ENCODE data around the gene PARP11. TPM values are rescaled to one million over a fixed set of nuclear protein-coding genes. Genes with fewer than 3 reads are reported as not detected.

PARP11 gene
- total RNA-seq, 2 experiments from 2014 or later, result 19.7 to 22.3 TPM

DNA sequence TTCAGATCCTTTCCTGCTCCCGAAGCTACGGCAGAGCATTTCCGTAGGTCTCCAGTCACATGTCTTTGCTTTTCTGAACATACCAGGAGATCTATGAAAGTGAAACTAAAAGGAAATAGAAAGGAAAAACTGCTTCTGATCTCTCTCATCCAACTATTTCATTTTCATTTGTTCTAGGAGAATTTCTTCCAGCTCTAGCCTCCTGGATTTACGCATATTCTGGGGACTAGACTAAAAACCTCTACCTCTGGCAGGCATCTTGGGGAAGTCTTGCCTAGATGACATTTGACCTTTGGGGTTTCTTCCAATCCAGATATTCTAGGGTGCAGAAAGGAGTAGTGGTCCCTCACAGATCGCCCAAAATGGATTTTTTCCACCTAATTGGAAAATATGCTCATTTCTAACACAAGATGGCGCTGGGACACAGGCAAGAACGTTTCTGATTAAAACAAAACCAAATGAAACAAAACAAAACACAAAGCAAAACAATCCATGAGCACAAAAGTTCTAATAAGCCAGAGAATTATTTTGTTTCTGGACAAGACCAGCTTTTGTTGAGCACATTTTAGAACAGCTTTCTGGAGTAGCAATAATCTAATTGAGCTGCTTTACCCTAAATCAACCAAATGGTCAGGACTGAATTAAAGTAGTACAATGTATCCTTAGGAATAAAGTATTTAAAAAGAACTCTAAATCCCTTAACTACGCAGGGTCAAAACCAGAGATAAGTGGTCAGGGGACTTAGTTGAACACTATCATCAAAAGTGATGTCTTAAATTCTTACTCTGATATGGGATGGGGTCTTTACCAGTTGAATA lies 12.3 kb upstream of the PARP11 start:
- Mint-ChIP-seq H3K4me3 (no peak overlapping the region), H3K4me1 (ENCODE audit: low read depth) (peaks cover 5% of the 10 kb centered on the region), H3K9me3 (no peaks in the 10 kb centered on the region), H3K27me3 (no peaks in the 10 kb centered on the region), H3K36me3 (ENCODE audit: low read depth) (no peaks in the 10 kb centered on the region), H3K27ac (no peak overlapping the region)
- intact Hi-C loops (cut with micrococcal nuclease), result loop anchor here (2.0 to 10.0 kb wide), 5 partner anchors 79 to 639 kb away; no protein-coding TSS in a partner anchor
- CTCF ChIA-PET, result interaction anchor here (0.7 to 6.9 kb wide), 75 partner anchors 8 to 642 kb away, joined by 3 to 124 read pairs (median 5); partner anchors contain the start of genes CCND2, FGF23, PARP11 and TIGAR
- ATAC-seq, result no peak
- POLR2A ChIA-PET, result interaction anchor here (1.0 to 2.1 kb wide), 5 partner anchors 19 to 391 kb away, joined by 3 to 9 read pairs (median 5); no protein-coding TSS in a partner anchor
- peak; percentile 56 for DNase-seq
- TF ChIP-seq, protein P1, sequence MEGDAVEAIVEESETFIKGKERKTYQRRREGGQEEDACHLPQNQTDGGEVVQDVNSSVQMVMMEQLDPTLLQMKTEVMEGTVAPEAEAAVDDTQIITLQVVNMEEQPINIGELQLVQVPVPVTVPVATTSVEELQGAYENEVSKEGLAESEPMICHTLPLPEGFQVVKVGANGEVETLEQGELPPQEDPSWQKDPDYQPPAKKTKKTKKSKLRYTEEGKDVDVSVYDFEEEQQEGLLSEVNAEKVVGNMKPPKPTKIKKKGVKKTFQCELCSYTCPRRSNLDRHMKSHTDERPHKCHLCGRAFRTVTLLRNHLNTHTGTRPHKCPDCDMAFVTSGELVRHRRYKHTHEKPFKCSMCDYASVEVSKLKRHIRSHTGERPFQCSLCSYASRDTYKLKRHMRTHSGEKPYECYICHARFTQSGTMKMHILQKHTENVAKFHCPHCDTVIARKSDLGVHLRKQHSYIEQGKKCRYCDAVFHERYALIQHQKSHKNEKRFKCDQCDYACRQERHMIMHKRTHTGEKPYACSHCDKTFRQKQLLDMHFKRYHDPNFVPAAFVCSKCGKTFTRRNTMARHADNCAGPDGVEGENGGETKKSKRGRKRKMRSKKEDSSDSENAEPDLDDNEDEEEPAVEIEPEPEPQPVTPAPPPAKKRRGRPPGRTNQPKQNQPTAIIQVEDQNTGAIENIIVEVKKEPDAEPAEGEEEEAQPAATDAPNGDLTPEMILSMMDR (IDR thresholded peaks at IDR 0.05), result peak; percentile 96

- peaks cover 10% of the 10 kb centered on the region for H3K4me1 Mint-ChIP-seq (ENCODE audit: low read depth)
- DNase-seq, result no peak
- CTCF ChIA-PET, result interaction anchor here (0.8 to 6.9 kb wide), 46 partner anchors 9 to 495 kb away, joined by 3 to 124 read pairs (median 6); partner anchors contain the start of genes FGF23, PARP11 and TIGAR
- no peaks in the 10 kb centered on the region for H3K27me3 Mint-ChIP-seq
- no peak overlapping the region for H3K27ac Mint-ChIP-seq
- POLR2A ChIA-PET, result interaction anchor here (0.7 to 2.1 kb wide), 5 partner anchors 19 to 392 kb away, joined by 3 to 9 read pairs (median 3); no protein-coding TSS in a partner anchor
- intact Hi-C loops (cut with micrococcal nuclease), result loop anchor here (2.0 to 10.0 kb wide), 5 partner anchors 80 to 640 kb away; no protein-coding TSS in a partner anchor
- ATAC-seq, result no peak
- TF ChIP-seq, protein P1 (IDR thresholded peaks at IDR 0.05), result no peak
- no peaks in the 10 kb centered on the region for H3K36me3 Mint-ChIP-seq (ENCODE audit: low read depth)
- no peaks in the 10 kb centered on the region for H3K9me3 Mint-ChIP-seq
- no peak overlapping the region for H3K4me3 Mint-ChIP-seq
These were observed 11.5 kb upstream of the PARP11 start for GRCh38 chr12:3884671-3885070.

DNA sequence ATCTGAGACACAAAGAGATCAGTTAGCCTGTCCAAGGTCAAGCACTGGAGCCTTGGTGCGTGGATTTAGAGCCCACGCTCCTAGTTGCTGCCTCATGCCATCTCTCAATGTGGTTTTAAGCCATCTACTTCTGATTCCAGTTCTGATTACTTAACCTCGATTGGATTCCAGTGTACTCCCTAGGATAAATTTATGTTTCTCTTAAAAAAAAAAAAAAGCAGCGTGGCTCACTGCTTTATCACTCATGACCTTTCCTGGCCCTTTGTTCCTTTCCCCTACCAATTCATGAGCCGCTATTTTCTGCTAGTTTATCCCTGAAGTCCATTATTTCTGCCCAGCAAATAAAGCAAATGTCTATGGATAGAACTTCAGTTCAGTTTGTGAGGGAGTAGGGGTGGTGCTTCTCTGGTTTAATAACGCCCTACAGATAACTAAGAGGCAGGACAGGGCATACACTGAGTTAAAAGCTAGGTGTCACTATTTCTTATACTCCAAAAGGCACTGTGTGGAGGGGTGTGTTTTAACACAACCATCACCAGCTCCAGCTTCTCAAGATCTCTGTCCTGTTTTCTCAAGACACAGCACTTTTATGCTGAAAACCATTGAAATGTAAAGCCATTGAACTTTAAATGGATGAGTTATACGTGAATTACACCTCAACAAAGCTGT lies 9.8 kb upstream of the PARP11 start:
- H3K27ac Mint-ChIP-seq, result no peak overlapping the region
- H3K4me1 Mint-ChIP-seq (ENCODE audit: low read depth), result peaks cover 18% of the 10 kb centered on the region
- CTCF ChIA-PET, result interaction anchor here (0.6 to 6.9 kb wide), 17 partner anchors 8 to 439 kb away, joined by 3 to 124 read pairs (median 4); partner anchors contain the start of genes PARP11 and TIGAR
- DNase-seq, result no peak
- TF ChIP-seq, protein P1 (IDR thresholded peaks at IDR 0.05), result peak; percentile 25
- POLR2A ChIA-PET, result interaction anchor here (0.7 to 1.4 kb wide), 3 partner anchors 78 to 91 kb away, joined by 3 read pairs; no protein-coding TSS in a partner anchor
- peak; percentile 94 for ATAC-seq
- H3K9me3 Mint-ChIP-seq, result no peaks in the 10 kb centered on the region
- H3K4me3 Mint-ChIP-seq, result no peak overlapping the region
- no peaks in the 10 kb centered on the region for H3K27me3 Mint-ChIP-seq
- peaks cover 3% of the 10 kb centered on the region for H3K36me3 Mint-ChIP-seq (ENCODE audit: low read depth)
- intact Hi-C loops (cut with micrococcal nuclease), result loop anchor here (10.0 kb wide), 3 partner anchors 82 to 642 kb away; no protein-coding TSS in a partner anchor

GRCh38 chr12:3882406-3882805 lies 9.2 kb upstream of the PARP11 start:
- H3K36me3 Mint-ChIP-seq (ENCODE audit: low read depth), result peaks cover 3% of the 10 kb centered on the region
- TF ChIP-seq, protein P1 (IDR thresholded peaks at IDR 0.05), result no peak
- no peak for DNase-seq
- H3K4me1 Mint-ChIP-seq (ENCODE audit: low read depth), result peaks cover 18% of the 10 kb centered on the region
- ChIA-PET CTCF (interaction anchor here (0.9 to 6.9 kb wide), 5 partner anchors 9 to 395 kb away, joined by 3 to 124 read pairs (median 70); no protein-coding TSS in a partner anchor), POLR2A (interaction anchor here (0.6 to 1.4 kb wide), 3 partner anchors 79 to 236 kb away, joined by 3 read pairs; no protein-coding TSS in a partner anchor)
- H3K27ac Mint-ChIP-seq, result no peak overlapping the region
- H3K27me3 Mint-ChIP-seq, result no peaks in the 10 kb centered on the region
- no peak for ATAC-seq
- intact Hi-C loops (cut with micrococcal nuclease), result loop anchor here (10.0 kb wide), 3 partner anchors 82 to 642 kb away; no protein-coding TSS in a partner anchor
- H3K9me3 Mint-ChIP-seq, result no peaks in the 10 kb centered on the region
- H3K4me3 Mint-ChIP-seq, result no peak overlapping the region
